ENCODE results near the gene KIF3A.

KIF3A gene

GRCh38 chr5:132681476-132681831 is 55.9 kb downstream of the KIF3A start:
- POLR2A ChIA-PET, result interaction anchor here (1.1 kb wide), 1 partner anchor 56 kb away, joined by 3 read pairs; the partner anchor contains the start of gene KIF3A
- CTCF ChIA-PET, result no interaction called here
- TF ChIP-seq KLF9 (tag by site-specific recombination; IDR thresholded peaks at IDR 0.05; ENCODE audit: low read depth) (no peak), ZNF155 (tag by site-specific recombination; IDR thresholded peaks at IDR 0.05) (no peak), ZNF280D (tag by site-specific recombination; IDR thresholded peaks at IDR 0.05) (no peak)
- Histone ChIP-seq H3K27ac (ENCODE audit: extremely low read depth, low read depth, low read length) (no peak overlapping the region), H3K4me1 (ENCODE audit: control insufficient read depth, insufficient read depth, low read length) (no peaks in the 10 kb centered on the region), H3K4me3 (ENCODE audit: low read depth, low read length) (no peak overlapping the region), H3K36me3 (ENCODE audit: control insufficient read depth in 2 of 2, insufficient read depth in 1 of 2, low read length in 2 of 2) (no peaks in the 10 kb centered on the region), H3K9me3 (ENCODE audit: control insufficient read depth, insufficient read depth, low read depth, low read length) (no peaks in the 10 kb centered on the region)

GRCh38 chr5:132680780-132681475 is 56.4 kb downstream of the KIF3A start:
- H3K36me3 ChIP-seq (ENCODE audit: control insufficient read depth in 2 of 2, insufficient read depth in 1 of 2, low read length in 2 of 2), result no peaks in the 10 kb centered on the region
- ChIA-PET CTCF (no interaction called here), POLR2A (no interaction called here)
- H3K27ac ChIP-seq (ENCODE audit: extremely low read depth, low read depth, low read length), result no peak overlapping the region
- TF ChIP-seq ZNF138 (tag by site-specific recombination; IDR thresholded peaks at IDR 0.05; ENCODE audit: borderline replicate concordance) (no peak), ZNF146 (tag by site-specific recombination; IDR thresholded peaks at IDR 0.05) (no peak), OVOL3 (tag by site-specific recombination; IDR thresholded peaks at IDR 0.05) (no peak), ZNF544 (tag by site-specific recombination; IDR thresholded peaks at IDR 0.05) (no peak), ZNF280D (tag by site-specific recombination; IDR thresholded peaks at IDR 0.05) (no peak), ZNF404 (tag by site-specific recombination; IDR thresholded peaks at IDR 0.05) (no peak)
- no peak overlapping the region for H3K4me3 ChIP-seq (ENCODE audit: low read depth, low read length)
- H3K4me1 ChIP-seq (ENCODE audit: control insufficient read depth, insufficient read depth, low read length), result no peaks in the 10 kb centered on the region
- H3K9me3 ChIP-seq (ENCODE audit: control insufficient read depth, insufficient read depth, low read depth, low read length), result no peaks in the 10 kb centered on the region

- ChIA-PET POLR2A (no interaction called here), CTCF (interaction anchor here (0.6 to 3.2 kb wide), 2 partner anchors 153 to 443 kb away, joined by 3 to 14 read pairs; no protein-coding TSS in a partner anchor)
- no peaks in the 10 kb centered on the region for H3K36me3 ChIP-seq (ENCODE audit: control insufficient read depth in 2 of 2, insufficient read depth in 1 of 2, low read length in 2 of 2)
- no peak overlapping the region for H3K4me3 ChIP-seq (ENCODE audit: low read depth, low read length)
- no peak overlapping the region for H3K27ac ChIP-seq (ENCODE audit: extremely low read depth, low read depth, low read length)
- TF ChIP-seq KLF7 (tag by site-specific recombination; IDR thresholded peaks at IDR 0.05; ENCODE audit: borderline replicate concordance), result no peak
- TF ChIP-seq ZNF221 (tag by site-specific recombination; IDR thresholded peaks at IDR 0.05; ENCODE audit: borderline replicate concordance), result no peak
- TF ChIP-seq YY2 (tag by site-specific recombination; IDR thresholded peaks at IDR 0.05), result no peak
- no peak for TF ChIP-seq ZNF585B (tag by site-specific recombination; IDR thresholded peaks at IDR 0.05)
- TF ChIP-seq ZBTB17 (tag by site-specific recombination; IDR thresholded peaks at IDR 0.05), result no peak
- no peak for TF ChIP-seq ZNF510 (tag by site-specific recombination; IDR thresholded peaks at IDR 0.05; ENCODE audit: insufficient replicate concordance)
- no peak for TF ChIP-seq KLF16 (tag by site-specific recombination; IDR thresholded peaks at IDR 0.05)
- H3K9me3 ChIP-seq (ENCODE audit: control insufficient read depth, insufficient read depth, low read depth, low read length), result no peaks in the 10 kb centered on the region
- H3K4me1 ChIP-seq (ENCODE audit: control insufficient read depth, insufficient read depth, low read length), result no peaks in the 10 kb centered on the region
Observed at GRCh38 chr5:132679717-132680380, 57.5 kb downstream of the KIF3A start.

Measured in HEK293 (cell line).